Stomach (tissue), 9 donors: ENCODE results near the gene ZIC4. TPM values are rescaled to one million over a fixed set of nuclear protein-coding genes. Genes with fewer than 3 reads are reported as not detected.

Source experiments
- DNase-seq, 2 donors: peaks; one replicate each; pipeline versions ENCODE4 v3.0.0 to v3.0.0-alpha.2; 2013 to 2019
- H3K27ac ChIP-seq, 5 donors: fragments of 200-600 bp in 4 of 5; sonication (generic) in 4 of 5; one replicate each; pipeline ENCODE4 v1.5.1; 2013 to 2019; ENCODE audit warnings: mild to moderate bottlenecking in 1 of 5, moderate library complexity in 1 of 5
- H3K27me3 ChIP-seq, 3 donors: fragments of 200-600 bp; sonication (generic); one replicate each; pipeline ENCODE4 v1.5.1; 2017 to 2019; ENCODE audit warnings: mixed run types in 1 of 3
- H3K36me3 ChIP-seq, 4 donors: fragments of 200-600 bp; sonication (generic); 1 replicate in 3 of 4; 2 replicates in 1 of 4; pipeline ENCODE4 v1.5.1; 2016 to 2019
- H3K4me1 ChIP-seq, 4 donors: fragments of 200-600 bp; sonication (generic); one replicate each; pipeline ENCODE4 v1.5.1; 2016 to 2019
- H3K4me3 ChIP-seq, 4 donors: fragments of 200-600 bp; sonication (generic) in 3 of 4; one replicate each; pipeline ENCODE4 v1.5.1; 2016 to 2019; ENCODE audit warnings: mild to moderate bottlenecking in 1 of 4
- H3K9me3 ChIP-seq, 4 donors: fragments of 200-600 bp; sonication (generic); one replicate each; pipeline ENCODE4 v1.5.1; 2016 to 2019
- EP300 ChIP-seq: sonication (generic); formaldehyde crosslinking; IDR thresholded peaks from one replicate; pipeline ENCODE4 v1.6.1; 2017; ENCODE audit warnings: antibody characterized with exemption
- POLR2A ChIP-seq, 4 donors: fragments of 450-650 bp; IDR thresholded peaks; one replicate each; pipeline ENCODE4 v1.6.1; 2016; ENCODE audit warnings: antibody characterized with exemption in 4 of 4, control low read depth in 2 of 4, mild to moderate bottlenecking in 1 of 4, moderate library complexity in 1 of 4
- POLR2AphosphoS5 ChIP-seq, 3 donors: sonication (generic); formaldehyde crosslinking; IDR thresholded peaks; one replicate each; pipeline ENCODE4 v1.6.1; 2016; ENCODE audit warnings: antibody characterized with exemption in 3 of 3
- WGBS, 5 donors: extraction: QIAGEN DNeasy Blood & Tissue Kit in 3 of 5; methylation state at CpG; one replicate each; pipeline versions ENCODE4 v1.1.5 to v1.1.7; 2013 to 2018; 5-methylcytosine and 5-hydroxymethylcytosine counted together
- intact Hi-C: fragments of 100-400 bp; cut with DNase I; formaldehyde crosslinking; loops from one replicate; pipeline ENCODE4 v1.15.1; 2023; ENCODE audit warnings: low total_unique reads
- polyA plus RNA-seq, 3 donors: library from polyadenylated mRNA; stranded (reverse); fragments of 200-250 nt; gene quantifications; one replicate each; pipeline ENCODE4 v1.2.3, GENCODE V29; 2013
- total RNA-seq, 5 donors: library from RNA; depleted of rRNA; stranded (reverse); fragments of >200 nt; gene quantifications; one replicate each; pipeline versions ENCODE4 v1.1.0 to v1.2.3, GENCODE V29; 2014 to 2016
- TF ChIP-seq, protein P1 (sequence below), 7 experiments: fragments of 450-650 bp in 4 of 7; fragments of 200-600 bp in 3 of 7; sonication (generic) in 3 of 7; IDR thresholded peaks; one replicate each; pipeline ENCODE4 v1.5.1; 2016 to 2019; ENCODE audit warnings: antibody characterized with exemption in 7 of 7, control low read depth in 2 of 7, mild to moderate bottlenecking in 1 of 7
- donor health status: healthy with polysubstance abuse.
- donor health status: Bipolar disorder and iron deficiency.
- donor health status: healthy.

The ZIC4 gene
- total and polyA plus RNA-seq, 8 donors, result not detected

GRCh38 chr3:147368151-147368550, 38.2 kb downstream of the ZIC4 start:
- peaks cover 0 to 5% (median 0%) of the 10 kb centered on the region in 4 donors for H3K9me3 ChIP-seq
- no peak for DNase-seq
- H3K27ac ChIP-seq, result no peak overlapping the region
- no peaks in the 10 kb centered on the region for H3K36me3 ChIP-seq
- 6 to 15% (median 10%) methylated on average over 2 of the region's 2 CpGs for WGBS, 5 donors
- TF ChIP-seq POLR2A (IDR thresholded peaks at IDR 0.05) (no peak), EP300 (no peak), POLR2AphosphoS5 (IDR thresholded peaks at IDR 0.05) (no peak)
- TF ChIP-seq, protein P1, sequence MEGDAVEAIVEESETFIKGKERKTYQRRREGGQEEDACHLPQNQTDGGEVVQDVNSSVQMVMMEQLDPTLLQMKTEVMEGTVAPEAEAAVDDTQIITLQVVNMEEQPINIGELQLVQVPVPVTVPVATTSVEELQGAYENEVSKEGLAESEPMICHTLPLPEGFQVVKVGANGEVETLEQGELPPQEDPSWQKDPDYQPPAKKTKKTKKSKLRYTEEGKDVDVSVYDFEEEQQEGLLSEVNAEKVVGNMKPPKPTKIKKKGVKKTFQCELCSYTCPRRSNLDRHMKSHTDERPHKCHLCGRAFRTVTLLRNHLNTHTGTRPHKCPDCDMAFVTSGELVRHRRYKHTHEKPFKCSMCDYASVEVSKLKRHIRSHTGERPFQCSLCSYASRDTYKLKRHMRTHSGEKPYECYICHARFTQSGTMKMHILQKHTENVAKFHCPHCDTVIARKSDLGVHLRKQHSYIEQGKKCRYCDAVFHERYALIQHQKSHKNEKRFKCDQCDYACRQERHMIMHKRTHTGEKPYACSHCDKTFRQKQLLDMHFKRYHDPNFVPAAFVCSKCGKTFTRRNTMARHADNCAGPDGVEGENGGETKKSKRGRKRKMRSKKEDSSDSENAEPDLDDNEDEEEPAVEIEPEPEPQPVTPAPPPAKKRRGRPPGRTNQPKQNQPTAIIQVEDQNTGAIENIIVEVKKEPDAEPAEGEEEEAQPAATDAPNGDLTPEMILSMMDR (IDR thresholded peaks at IDR 0.05), result no peak
- peaks cover 0 to 5% (median 0%) of the 10 kb centered on the region in 4 donors for H3K4me1 ChIP-seq
- intact Hi-C loops, result no loop called here
- H3K4me3 ChIP-seq, result no peak overlapping the region
- peaks cover 21 to 94% (median 70%) of the 10 kb centered on the region in 3 donors for H3K27me3 ChIP-seq

- 3 to 13% (median 4%) methylated on average over 1 of the region's 1 CpG for WGBS, 5 donors
- Histone ChIP-seq H3K27ac (no peak overlapping the region), H3K27me3 (peaks cover 17 to 89% (median 65%) of the 10 kb centered on the region in 3 donors), H3K4me3 (no peak overlapping the region), H3K9me3 (peaks cover 0 to 5% (median 0%) of the 10 kb centered on the region in 4 donors), H3K4me1 (peaks cover 0 to 5% (median 0%) of the 10 kb centered on the region in 4 donors), H3K36me3 (no peaks in the 10 kb centered on the region)
- DNase-seq, result no peak
- TF ChIP-seq POLR2A (IDR thresholded peaks at IDR 0.05) (no peak), EP300 (no peak), POLR2AphosphoS5 (IDR thresholded peaks at IDR 0.05) (no peak)
- TF ChIP-seq, protein P1 (IDR thresholded peaks at IDR 0.05), result no peak
- intact Hi-C loops, result no loop called here
These were observed 38.7 kb downstream of the ZIC4 start for GRCh38 chr3:147367676-147368075.

DNA sequence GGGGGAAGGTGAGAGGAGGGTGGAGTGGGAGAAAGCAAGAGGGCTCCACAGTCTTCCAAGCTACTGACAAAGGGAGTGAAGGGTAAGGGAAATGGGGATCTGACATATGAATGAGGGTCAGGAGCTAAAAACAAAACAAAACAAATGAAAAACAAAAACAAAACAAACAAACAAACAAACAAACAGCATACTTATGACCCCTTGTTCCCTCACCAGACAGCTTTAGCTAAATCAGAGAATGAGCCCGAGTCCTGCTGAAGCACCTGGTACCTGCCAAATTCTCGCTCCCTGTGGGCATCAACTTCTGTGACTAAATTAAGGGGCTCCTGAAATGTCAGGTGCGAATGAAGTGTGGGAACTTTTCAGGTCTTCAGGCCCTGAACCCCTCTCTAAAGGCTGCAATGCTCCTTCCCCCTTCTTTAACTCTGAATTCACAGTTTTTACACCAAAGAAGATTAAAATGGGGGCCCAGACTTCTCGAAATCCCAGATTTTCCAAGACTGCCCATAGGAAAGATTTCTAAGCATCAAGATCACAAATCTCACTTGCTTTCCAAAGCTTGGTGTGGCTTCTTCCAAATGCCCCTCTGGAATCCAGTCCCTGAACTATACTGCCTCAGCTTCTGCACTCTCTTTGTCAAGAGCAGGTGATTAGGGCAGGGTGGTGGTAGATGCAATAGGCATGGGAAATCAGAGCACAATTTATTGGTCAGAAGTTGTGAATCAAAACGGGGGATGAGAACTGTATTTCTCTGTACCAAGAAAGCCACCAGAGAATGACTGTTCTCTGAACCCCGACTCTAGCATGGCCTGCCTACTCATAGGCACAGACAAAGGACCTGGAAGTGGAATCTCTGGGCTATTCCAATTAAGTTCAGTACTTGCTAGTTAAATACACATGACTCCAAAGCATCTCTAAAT, 40.9 kb downstream of the ZIC4 start:
- peaks cover 5 to 84% (median 59%) of the 10 kb centered on the region in 3 donors for H3K27me3 ChIP-seq
- peaks cover 0 to 9% (median 2%) of the 10 kb centered on the region in 4 donors for H3K4me1 ChIP-seq
- no peak overlapping the region for H3K4me3 ChIP-seq
- no peaks in the 10 kb centered on the region for H3K36me3 ChIP-seq
- peaks cover 0 to 5% (median 0%) of the 10 kb centered on the region in 4 donors for H3K9me3 ChIP-seq
- DNase-seq, result no peak
- TF ChIP-seq, protein P1 (IDR thresholded peaks at IDR 0.05), result no peak
- TF ChIP-seq EP300, result no peak
- TF ChIP-seq POLR2A (IDR thresholded peaks at IDR 0.05), result no peak
- TF ChIP-seq POLR2AphosphoS5 (IDR thresholded peaks at IDR 0.05), result no peak
- intact Hi-C loops, result no loop called here
- no peak overlapping the region for H3K27ac ChIP-seq
- 35 to 48% (median 41%) methylated on average over 6 of the region's 6 CpGs for WGBS, 5 donors

GRCh38 chr3:147364771-147365170, 41.6 kb downstream of the ZIC4 start:
- no peak overlapping the region for H3K27ac ChIP-seq
- peaks cover 0 to 6% (median 2%) of the 10 kb centered on the region in 4 donors for H3K4me1 ChIP-seq
- H3K9me3 ChIP-seq, result peaks cover 0 to 5% (median 0%) of the 10 kb centered on the region in 4 donors
- no peak for TF ChIP-seq POLR2AphosphoS5 (IDR thresholded peaks at IDR 0.05)
- TF ChIP-seq POLR2A (IDR thresholded peaks at IDR 0.05), result no peak
- no peak for TF ChIP-seq EP300
- TF ChIP-seq, protein P1 (IDR thresholded peaks at IDR 0.05), result no peak
- no peaks in the 10 kb centered on the region for H3K36me3 ChIP-seq
- intact Hi-C loops, result no loop called here
- H3K4me3 ChIP-seq, result no peak overlapping the region
- peaks cover 5 to 84% (median 59%) of the 10 kb centered on the region in 3 donors for H3K27me3 ChIP-seq
- no peak for DNase-seq
- 14 to 35% (median 28%) methylated on average over 1 of the region's 1 CpG for WGBS, 5 donors
